GM19452 (cell line): ENCODE measurements around the gene LDLRAD4.

Experiments
- ATAC-seq: cut with Tn5 transposase; IDR thresholded peaks from one replicate; pipeline ENCODE4 v1.9.1; 2021; ENCODE audit not compliant: unreplicated experiment

Gene LDLRAD4

DNA sequence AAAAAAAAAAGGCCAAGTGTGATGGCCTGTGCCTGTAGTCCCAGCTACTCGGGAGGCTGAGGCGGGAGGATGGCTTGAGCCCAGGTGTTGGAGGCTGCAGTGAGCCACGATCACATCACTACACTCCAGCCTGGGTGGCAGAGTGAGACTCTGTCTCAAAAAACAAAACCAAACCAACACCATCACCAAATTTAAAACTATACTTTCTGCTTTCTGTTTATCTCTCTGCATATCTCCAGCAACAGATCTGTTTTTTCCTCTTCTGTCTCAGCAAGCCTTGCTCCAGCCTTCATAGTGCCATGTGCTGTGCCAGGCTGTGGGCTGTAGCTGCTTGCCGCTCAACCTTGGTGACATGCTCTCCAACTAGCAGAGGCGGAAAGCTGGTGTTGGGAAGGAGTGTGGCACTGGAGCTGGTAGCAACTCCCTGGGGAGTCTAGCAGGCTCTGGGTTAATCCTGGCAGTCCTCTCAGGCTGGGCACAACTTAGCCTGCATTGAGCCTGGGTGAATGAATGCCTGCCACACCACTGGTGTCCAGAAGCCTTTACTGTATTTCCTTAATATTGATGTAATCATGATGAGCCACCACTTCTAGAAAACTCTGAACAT lies 204.1 kb downstream of the LDLRAD4 start:
- ATAC-seq: no peak

DNA sequence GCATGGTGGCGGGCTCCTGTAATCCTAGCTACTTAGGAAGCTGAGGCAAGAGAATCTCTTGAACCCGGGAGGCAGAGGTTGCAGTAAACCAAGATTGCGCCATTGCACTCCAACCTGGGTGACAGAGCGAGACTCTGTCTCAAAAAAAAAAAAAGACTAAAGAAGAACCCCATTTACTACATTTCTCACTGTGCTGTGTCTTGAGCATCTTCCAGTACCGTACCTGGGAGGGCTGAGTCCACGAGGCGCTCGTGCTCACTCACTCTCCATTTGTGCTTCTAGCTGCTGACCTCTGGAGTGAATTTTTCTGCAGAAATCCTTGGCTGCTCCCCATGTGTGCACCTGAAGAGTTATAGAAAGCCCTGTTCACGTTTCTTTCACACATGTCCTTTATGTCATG lies 204.8 kb downstream of the LDLRAD4 start:
- no peak for ATAC-seq

DNA sequence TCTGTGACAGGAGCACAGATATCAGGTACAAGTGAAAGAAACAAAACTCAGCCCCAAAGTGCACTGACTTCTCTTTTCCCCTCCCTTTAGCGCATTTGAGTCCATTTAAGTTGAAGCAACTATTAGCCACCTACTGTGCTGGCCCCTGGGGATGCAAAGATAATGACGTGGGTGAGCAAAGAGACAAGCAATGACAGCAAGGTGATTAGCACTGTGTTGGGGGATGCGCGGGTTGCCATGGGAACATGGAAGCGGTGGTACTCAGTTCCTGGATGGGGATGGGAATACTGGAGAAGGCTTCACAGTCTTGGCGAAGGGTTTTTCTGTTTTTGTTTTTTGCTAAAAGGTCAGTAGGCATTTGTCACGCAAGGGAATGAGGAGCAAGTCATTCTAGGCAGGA lies 205.8 kb downstream of the LDLRAD4 start:
- no peak for ATAC-seq

DNA sequence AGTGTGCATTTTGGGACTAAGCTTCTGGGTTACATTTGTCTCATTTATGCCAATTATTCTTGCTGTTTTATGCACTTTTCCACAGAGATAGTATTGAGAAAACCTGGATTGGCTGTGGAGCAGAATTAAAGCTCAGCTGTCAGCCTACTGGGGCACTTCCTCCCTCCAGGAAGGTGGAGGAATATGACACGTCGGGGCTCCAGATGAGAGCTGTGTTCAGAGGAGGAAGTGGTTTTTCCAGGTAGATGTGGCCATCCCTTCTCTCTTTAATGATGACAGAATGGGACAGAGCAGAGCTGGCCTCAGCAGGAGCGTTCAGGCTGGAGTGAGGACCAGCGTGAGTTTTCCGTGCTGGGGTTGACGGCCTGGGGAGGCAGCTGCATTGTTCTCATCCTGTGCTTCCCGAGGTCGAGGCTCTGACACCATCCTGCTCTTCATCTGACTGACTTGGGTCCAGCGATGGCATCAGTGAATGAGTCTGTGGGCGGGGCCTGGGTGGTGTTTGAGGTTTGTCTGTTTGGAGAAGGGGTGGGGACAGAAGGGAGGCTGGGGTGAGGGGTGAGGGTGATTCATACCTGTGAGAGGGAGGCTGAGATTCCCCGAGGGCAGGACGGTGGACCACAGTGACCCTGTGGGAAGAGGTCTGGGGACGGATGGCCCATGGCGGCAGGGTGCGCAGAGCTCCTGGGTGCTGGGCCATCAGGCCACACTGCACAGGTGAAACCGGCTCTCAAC lies 207.0 kb downstream of the LDLRAD4 start:
- ATAC-seq: no peak

DNA sequence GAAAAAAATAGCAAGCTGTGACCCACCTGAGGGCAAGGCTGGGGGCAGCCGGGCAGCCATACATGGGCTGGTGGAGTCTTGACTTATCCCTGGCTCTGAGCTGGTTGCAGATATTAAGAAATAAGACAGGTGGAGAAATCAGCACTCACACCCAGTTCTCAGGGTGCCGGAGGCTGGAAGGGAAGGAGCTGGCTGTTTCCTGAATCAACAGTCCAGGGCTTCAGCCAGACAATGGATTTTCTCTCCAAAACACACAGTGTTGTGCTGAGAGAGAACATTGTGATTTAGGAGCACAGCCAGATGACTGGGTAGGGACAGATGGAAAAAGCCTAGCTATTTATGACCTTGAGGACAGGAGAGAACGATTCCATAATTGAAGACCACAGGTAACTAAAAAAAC lies 208.8 kb downstream of the LDLRAD4 start:
- ATAC-seq: no peak

DNA sequence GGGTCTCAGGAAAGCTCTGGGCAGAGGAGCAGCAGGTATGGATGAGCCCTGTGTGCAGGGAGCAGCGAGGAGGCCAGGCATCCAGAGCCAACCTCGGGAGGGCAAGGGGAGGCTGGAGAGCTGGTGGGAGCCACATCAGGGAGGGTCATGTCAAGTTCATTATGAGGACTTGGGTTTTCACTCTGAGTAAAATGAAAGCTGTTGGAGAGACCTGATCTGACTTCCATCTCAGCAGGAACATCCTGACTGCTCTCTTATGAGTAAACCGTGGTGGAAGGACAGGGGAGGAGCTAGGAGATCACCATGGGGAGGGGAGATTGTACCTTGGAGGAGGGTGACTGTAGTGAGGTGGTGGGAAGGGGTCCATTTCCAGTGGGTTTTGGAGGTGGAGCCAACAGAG lies 209.8 kb downstream of the LDLRAD4 start:
- no peak for ATAC-seq

DNA sequence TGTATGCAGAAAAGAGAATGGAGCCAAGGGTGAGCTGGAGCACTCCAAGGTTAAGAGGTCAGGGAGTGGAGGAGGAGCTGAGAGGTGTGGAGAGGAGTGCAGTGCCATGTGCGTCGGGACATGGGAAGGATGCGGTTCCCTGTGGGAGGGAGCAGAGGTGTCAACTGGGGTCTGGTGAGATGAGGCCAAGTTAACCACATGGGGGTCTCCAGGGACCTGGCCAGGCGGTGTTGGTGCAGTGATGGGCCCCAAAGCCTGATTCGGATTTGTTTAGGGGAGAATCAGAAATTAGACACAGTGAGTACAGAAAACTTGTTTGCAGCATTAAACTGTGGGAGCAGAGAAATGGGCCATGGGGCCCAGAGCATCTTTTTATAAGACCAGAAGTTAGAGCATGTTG lies 210.5 kb downstream of the LDLRAD4 start:
- ATAC-seq: no peak

DNA sequence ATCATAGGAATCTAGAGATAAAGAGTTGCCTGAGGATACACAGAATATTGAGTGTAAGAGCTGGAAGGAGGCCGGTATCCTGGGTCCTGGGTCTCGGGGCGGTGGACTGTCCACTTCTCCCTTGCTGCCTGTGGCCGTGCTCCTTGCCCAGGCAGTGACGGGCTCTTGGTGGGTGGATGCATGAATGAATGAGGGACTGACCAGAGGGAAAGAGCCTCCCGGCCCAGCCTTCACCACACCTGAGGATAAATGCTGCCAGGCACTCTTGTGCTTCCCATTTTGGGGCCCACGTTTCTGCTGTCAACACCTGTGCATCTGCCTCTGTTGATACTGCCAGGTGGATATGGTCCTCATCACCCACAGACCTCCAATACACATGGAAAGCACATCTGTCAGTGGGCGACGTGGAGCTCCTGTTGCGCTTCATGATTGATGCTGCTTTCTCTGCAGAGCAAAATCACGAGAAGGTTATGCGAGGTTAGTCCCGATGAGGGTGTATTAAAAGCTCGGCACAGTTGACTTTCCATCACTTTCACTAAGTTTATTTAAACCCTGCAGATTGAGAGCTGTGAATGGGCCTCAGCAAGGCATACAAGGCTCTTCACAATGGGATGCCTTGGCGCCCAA lies 211.4 kb downstream of the LDLRAD4 start:
- no peak for ATAC-seq

DNA sequence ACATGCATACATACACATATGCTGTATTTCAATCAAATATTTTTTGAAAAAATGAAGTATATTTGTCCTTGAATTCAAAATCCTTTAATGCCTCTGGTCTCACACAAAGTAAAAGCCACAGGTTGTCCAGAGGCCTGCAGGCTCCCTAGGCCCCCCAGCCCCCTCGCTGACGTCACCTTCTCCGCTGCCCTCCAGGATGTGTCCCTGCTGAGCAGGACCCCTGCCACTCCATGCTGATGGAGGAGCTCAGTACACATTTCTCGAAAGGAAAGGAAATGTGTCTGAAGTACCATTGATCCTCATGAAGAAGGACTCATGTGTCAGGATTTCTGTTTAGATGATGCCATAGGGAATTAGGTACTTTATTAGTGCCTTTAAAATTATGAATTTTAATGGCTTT lies 212.1 kb downstream of the LDLRAD4 start:
- no peak for ATAC-seq

DNA sequence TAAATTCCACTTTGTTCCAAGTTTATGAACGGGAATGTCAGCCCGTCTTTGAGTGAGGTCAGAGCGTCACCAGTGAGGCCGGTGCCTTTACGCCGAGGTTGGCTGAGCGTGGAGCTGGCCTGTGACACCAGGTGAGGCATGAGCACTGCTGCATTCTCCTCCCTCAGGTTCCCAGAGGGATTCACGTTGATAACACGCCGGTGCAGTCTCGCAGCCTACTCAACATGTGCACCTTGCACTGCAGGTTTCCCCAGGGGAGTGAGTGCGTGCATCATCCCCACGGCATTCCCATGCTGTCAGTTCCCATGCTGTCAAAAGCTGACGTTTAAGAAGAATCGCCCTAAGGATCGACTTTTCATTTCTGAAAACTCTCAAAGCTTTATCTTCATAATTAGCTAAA lies 213.3 kb downstream of the LDLRAD4 start:
- no peak for ATAC-seq

DNA sequence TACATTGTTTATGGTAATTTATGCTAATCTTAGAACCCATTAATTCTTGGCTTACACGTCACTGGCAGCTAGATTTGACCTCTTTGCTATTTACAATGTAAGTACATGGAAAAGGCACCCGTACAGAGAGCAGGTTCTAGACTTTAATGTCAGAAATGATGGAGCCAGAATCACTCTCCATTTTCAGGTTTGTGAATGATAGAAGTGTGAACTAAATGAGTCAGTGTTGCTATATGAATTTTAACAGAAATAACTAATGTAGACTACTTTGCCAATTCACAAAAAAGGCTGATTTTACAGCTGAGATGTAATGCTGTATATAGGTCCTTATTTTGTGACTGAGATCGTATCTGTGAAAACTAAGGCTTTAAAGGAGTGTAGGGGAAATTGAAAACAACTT lies 214.6 kb downstream of the LDLRAD4 start:
- ATAC-seq: no peak

DNA sequence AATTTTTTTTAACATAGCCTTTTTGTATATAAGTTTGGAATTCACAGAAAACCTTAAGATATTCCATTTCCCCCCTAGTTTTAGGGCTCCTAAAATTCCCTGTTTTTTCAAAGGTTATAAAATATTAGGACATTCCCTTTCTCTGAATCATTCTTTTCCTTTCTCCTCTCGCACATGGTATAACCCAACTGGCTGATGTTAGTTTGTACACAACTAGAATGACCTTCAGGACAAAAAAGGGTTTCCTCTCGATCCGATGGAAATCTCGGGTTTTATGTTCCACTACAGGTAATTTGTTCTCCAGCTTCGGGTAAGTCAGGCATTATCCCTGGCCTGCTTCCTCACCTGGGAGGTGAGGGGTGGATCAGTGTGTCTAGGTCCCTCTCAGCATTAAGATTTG lies 215.1 kb downstream of the LDLRAD4 start:
- ATAC-seq: no peak

DNA sequence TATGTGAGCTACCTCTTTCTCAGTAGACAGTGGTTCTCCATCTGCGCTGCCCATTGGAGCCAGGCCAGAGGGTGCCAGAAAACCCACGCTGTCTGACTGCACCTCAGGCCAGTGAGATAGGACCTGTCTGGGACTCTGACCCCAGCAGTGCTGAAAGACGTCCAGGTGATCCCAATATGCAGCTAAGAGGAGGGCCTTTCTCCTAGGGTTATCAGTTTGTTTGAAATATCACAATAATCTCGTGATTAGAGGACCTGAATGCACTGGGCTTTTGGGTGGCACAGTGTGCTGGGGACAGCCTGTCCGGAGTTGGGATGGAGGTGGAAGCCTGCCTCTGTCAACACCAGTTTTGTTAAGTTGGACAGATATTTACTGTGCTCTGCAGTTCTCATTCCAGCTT lies 216.3 kb downstream of the LDLRAD4 start:
- ATAC-seq: no peak

DNA sequence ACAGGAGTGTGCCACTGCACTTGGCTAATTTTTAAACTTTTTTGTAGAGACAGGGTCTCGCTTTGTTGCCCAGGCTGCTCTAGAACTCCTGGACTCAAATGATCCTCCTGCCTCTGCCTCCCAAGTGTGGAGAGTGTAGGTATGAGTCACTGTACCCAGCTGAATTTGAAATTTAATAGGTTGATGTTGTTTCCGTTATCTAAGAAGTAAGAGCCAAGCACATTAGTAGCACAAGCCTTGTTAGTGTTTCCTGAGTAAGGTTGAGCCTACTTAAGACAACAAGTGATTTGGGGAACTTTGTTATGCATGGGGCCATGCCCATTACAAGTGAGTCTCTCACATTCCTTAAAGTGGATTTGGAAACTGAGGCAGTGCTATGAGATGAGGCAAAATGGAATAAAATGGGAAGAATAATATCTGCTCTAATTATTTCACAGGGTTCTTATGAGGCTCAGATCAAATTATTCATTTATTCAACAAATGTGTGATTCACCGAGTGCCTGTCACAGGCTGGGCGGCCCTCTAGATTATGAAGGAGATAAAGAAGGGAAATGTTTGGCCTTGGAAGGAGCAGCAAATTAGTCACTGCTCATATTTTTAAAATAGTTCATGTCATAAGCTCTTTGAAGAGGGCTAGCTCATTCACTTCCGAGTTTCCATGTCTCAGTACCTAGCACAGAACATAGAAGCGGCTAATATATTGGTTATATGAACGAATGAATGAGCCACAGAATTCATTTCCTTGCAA lies 217.2 kb downstream of the LDLRAD4 start:
- ATAC-seq: no peak

DNA sequence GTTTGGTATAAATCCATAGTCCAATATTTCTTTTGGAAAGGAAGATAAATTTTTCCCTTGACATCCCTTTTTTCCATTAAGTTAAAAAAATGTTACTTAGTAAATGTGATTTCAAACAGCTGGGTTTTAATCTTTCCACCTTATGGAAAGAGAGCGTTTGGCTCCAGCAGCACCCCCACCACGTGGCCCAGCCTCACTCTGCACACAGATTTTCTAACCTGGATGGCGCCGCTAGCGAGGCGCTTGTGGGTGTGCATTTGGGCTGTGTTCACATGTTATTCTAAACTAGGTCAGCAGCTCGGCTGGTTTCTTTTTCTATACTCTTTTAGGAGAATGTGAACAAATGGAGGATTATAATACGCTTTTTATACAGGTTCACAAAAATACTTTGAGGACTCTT lies 218.0 kb downstream of the LDLRAD4 start:
- no peak for ATAC-seq

DNA sequence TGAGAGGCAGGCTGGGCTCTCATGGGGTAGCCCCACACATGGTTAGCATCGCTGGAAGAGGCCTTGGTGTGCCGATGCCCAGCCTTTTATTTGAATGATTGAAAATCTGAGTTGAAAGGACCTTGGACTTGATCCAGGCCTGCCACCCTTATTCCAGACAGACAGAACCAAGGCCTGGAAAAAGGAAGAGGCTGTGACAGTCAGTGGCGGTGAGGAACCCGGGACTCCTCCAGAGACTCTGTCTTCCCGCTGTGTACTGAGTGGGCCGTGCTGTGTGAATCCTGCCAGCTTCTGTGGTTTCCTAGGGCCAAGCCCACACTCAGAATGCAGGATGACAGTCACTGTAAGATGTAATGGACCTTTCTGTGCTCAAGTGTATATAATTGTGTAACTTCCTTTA lies 218.5 kb downstream of the LDLRAD4 start:
- ATAC-seq: no peak

DNA sequence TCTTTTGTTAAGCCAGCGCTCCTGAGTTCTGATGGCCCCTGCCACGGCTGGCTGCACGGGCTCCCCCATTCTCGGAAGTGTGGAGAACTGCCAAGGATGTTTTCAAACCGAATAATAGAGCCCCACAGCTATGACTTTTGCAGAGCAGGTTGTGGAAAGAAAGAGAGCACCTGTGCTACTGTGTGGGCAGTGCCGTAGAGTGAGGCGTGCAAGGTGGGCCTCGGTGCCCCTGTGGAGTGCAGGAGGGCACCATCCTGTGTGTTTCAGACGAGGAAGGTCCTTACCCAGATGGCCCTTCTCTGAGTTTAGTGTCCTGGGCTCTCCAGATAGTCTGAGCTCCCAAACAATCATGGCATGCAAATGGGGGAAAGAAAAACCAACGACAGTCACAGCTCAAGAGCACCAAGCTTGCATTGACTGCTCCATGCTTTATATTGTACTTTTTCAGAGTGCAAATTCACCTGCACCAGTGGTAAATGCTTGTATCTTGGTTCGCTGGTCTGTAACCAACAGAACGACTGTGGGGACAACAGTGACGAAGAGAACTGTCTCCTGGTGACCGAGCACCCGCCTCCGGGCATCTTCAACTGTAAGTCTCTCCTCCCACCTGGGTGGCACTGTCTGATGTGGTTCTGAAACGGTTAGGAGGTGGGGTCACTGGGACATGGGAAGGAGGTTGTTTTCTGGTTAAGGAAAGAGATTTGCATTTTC lies 219.4 kb downstream of the LDLRAD4 start:
- no peak for ATAC-seq

DNA sequence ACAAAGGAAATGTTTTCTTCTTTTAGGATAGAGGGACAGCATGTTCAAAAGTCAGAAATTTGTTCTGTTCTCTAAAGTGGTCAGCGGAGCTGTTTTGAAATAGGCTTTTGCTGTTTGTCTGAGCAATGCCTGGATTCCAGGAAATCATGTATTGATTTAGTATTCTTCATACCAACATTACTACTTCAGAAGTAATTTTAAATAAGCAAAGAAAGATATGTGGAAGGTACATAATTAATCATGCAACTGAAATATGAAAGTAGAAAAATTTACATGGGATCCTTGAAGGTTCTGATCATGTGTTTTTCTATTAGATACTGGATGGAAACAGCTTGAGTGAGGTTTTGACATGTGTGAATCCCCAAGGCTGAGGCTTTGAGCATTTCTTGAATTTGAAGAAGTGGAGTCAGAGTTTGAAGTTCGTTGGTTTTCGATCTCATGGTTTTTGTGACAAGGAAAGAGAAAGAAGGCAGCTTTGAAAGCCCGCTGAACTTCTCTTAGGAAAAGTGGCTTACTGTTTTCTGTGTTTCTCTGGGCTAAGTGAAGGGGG lies 220.0 kb downstream of the LDLRAD4 start:
- ATAC-seq: no peak

DNA sequence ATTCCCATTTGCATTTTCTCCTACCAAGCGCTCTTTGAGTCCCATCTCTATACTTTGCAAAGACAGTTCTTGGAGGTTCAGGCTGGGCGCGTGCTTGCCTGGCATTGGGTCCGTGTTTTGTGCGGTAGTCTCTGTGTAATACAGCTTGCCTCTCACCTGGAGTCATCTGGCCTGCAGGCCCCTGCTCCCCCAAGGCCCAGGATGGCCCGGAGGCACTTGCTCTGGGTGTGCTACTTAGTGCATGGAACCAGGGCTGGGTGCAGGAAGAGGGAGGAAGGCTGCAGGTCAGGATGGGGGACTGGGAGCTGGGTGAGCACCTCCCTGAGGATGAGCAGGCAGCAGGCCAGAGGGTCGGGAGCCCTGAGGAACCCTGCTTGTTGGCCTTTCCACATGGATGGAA lies 220.9 kb downstream of the LDLRAD4 start:
- no peak for ATAC-seq

DNA sequence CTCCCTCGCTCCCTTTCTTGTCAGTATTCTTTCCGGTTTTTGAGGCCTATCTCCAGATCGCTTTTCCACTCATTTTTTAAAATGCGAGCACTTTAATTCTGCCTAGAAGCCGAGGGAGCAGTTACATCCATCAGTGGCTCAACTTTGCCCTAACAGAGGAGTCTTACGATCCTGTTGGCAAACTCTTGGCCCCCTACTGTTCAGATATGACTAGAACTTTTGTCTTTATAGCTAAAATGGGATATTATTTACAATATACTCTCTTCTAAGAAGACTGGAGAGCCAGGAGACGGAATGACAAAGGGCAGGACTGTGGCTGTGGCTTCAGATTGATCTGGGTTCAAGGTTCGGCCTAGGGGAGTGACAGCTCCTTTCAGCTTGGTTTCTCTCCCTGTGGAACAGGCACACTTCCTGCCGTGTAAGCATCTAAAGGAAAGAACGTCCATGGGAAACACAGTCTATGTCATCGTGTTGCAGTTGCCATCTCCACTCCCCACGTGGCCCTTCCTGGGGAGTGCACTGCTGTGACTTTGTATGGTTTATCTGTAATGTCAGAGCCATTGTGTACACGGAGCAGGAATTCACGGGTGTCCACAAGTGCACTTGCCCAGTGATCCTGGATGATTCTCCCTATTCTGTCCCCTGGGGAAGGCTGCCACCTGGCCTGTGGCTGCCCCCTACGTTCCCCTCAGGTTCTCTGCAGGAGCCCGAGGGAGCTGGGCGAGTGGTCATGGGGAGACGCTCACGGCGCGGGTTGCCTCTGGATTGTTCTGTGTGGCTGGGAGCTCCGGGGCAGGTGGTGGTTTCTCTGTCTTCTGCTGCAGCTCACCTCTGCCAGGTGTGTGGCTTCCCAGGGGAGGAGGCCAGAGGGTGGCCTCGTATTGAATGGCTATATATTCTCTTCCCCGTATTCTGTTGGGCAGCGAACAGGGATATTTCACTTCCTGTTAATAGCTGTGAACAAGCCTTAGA lies 222.0 kb downstream of the LDLRAD4 start:
- no peak for ATAC-seq
